IPS-18c (cell line): Measurements from ENCODE around the gene BTBD18.
"Not testable (repeated sequence)": the region's sequence is repeated elsewhere in the genome, so short reads cannot be mapped to it uniquely, and the experiment has no call there.

Experiments used
- H3K4me3 ChIP-seq: 2 replicates; pipeline ENCODE4 v1.7.0; 2013; ENCODE audit warnings: low read depth, mild to moderate bottlenecking, low read length, moderate library complexity; ENCODE audit not compliant: insufficient read depth
- H3K9me3 ChIP-seq: one replicate; pipeline ENCODE4 v1.6.1; 2013; ENCODE audit warnings: mild to moderate bottlenecking, low read length, moderate library complexity; ENCODE audit not compliant: control insufficient read depth, insufficient read depth

BTBD18 gene

GRCh38 chr11:57751176-57751575 lies 443 bp downstream of the BTBD18 start:
- Histone ChIP-seq H3K9me3 (peaks cover 2% of the 10 kb centered on the region), H3K4me3 (no peak overlapping the region)

GRCh38 chr11:57746920-57747319 lies 4.7 kb downstream of the BTBD18 start:
- no peak overlapping the region for H3K4me3 ChIP-seq
- peaks cover 2% of the 10 kb centered on the region for H3K9me3 ChIP-seq

GRCh38 chr11:57745206-57745605 lies 6.4 kb downstream of the BTBD18 start:
- H3K9me3 ChIP-seq, result peaks cover 2% of the 10 kb centered on the region
- H3K4me3 ChIP-seq, result no peak overlapping the region

GRCh38 chr11:57744357-57744756 lies 7.3 kb downstream of the BTBD18 start:
- Histone ChIP-seq H3K9me3 (no peaks in the 10 kb centered on the region), H3K4me3 (no peak overlapping the region)

- no peaks in the 10 kb centered on the region for H3K9me3 ChIP-seq
- peak overlapping the region; percentile 97 for H3K4me3 ChIP-seq
These were observed 9.5 kb downstream of the BTBD18 start for GRCh38 chr11:57742087-57742452.

- Histone ChIP-seq H3K4me3 (peak within 1 kb of the TSS; percentile 97), H3K9me3 (no peaks in the 10 kb centered on the region)
These were observed 10.2 kb downstream of the BTBD18 start, which contains the start of gene SELENOH for GRCh38 chr11:57741132-57742086. Gene SELENOH, plus strand, starts transcription at chr11:57741491. Its CDS starts 105 bp downstream, at chr11:57741596.

- Histone ChIP-seq H3K9me3 (no peaks in the 10 kb centered on the region), H3K4me3 (no peak overlapping the region)
These were observed 15.9 kb downstream of the BTBD18 start for GRCh38 chr11:57735619-57736298.

- no peak overlapping the region for H3K4me3 ChIP-seq
- H3K9me3 ChIP-seq, result no peaks in the 10 kb centered on the region
These were observed 19.0 kb downstream of the BTBD18 start for GRCh38 chr11:57732661-57733060.

GRCh38 chr11:57729479-57729878 lies 22.1 kb downstream of the BTBD18 start:
- no peaks in the 10 kb centered on the region for H3K9me3 ChIP-seq
- no peak overlapping the region for H3K4me3 ChIP-seq

GRCh38 chr11:57728829-57729228 lies 22.8 kb downstream of the BTBD18 start:
- Histone ChIP-seq H3K9me3 (no peaks in the 10 kb centered on the region), H3K4me3 (no peak overlapping the region)

- no peaks in the 10 kb centered on the region for H3K9me3 ChIP-seq
- H3K4me3 ChIP-seq, result no peak overlapping the region
These were observed 24.4 kb downstream of the BTBD18 start for GRCh38 chr11:57727185-57727584.

- H3K9me3 ChIP-seq, H3K4me3 ChIP-seq: not testable (repeated sequence)
These were observed 34.9 kb downstream of the BTBD18 start for GRCh38 chr11:57716726-57717125.

- Histone ChIP-seq H3K4me3 (peak overlapping the region; percentile 93), H3K9me3 (peaks cover 3% of the 10 kb centered on the region)
These were observed 37.8 kb downstream of the BTBD18 start for GRCh38 chr11:57713835-57714234.

GRCh38 chr11:57712256-57713150 lies 39.1 kb downstream of the BTBD18 start, which contains the start of gene TMX2:
Gene TMX2, plus strand, starts transcription at chr11:57712593. Its CDS starts 26 bp downstream, at chr11:57712619.
- H3K9me3 ChIP-seq, result no peaks in the 10 kb centered on the region
- peak within 1 kb of the TSS; percentile 93 for H3K4me3 ChIP-seq

- Histone ChIP-seq H3K9me3 (no peaks in the 10 kb centered on the region), H3K4me3 (peak within 1 kb of the TSS; percentile 93)
These were observed 40.0 kb downstream of the BTBD18 start, which contains the start of gene MED19 for GRCh38 chr11:57711414-57712255. Gene MED19, minus strand, starts transcription at chr11:57712215. Its CDS starts 36 bp downstream, at chr11:57712179.

GRCh38 chr11:57709802-57710367 lies 41.7 kb downstream of the BTBD18 start:
- Histone ChIP-seq H3K4me3 (no peak overlapping the region), H3K9me3 (no peaks in the 10 kb centered on the region)
